Endothelial cell of umbilical vein (primary cell): ENCODE results near the gene PKD2. TPM values are rescaled to one million over a fixed set of nuclear protein-coding genes. Genes with fewer than 3 reads are reported as not detected.

Source experiments
- BruUV-seq: library from RNA; stranded (reverse); fragments of 400-500 nt; replicated peaks from 2 replicates; lab custom pipeline; 2021; lab: Mats Ljungman, UMichigan
- CTCF ChIA-PET: fragments of 300-600, 350-600 bp; sonication (Branson Sonifier 250); formaldehyde crosslinking; loops from one replicate; lab custom pipeline; 2021; ENCODE audit warnings: antibody characterized with exemption, inconsistent platforms; lab: Charles Lee
- POLR2A ChIA-PET: fragments of 300-600, 350-600 bp; sonication (Branson Sonifier 250); formaldehyde crosslinking; loops from one replicate; lab custom pipeline; 2021; ENCODE audit warnings: antibody characterized with exemption, inconsistent platforms; lab: Charles Lee
- DNase-seq: peaks from one replicate; pipeline ENCODE4 v3.0.0-alpha.2; 2011; ENCODE audit warnings: low read depth, low spot score
- FAIRE-seq: peaks from 2 replicates; lab custom pipeline; 2011; peaks lifted over from hg19 to GRCh38; lab: Jason Lieb, UNC
- H2AFZ ChIP-seq: 2 replicates; pipeline ENCODE4 v1.6.0; 2012; ENCODE audit warnings: low read depth, low read length, control low read depth, inconsistent platforms
- H3K27ac ChIP-seq: 2 replicates; pipeline ENCODE4 v1.5.1; 2011; ENCODE audit warnings: low read depth, mild to moderate bottlenecking, control low read depth, low read length, moderate library complexity; ENCODE audit not compliant: insufficient read depth
- H3K27me3 ChIP-seq, 2 experiments: 2 replicates each; pipeline versions ENCODE4 v1.6.0 to v1.6.1; 2011; ENCODE audit warnings: low read length in 2 of 2, mixed read lengths in 1 of 2; ENCODE audit not compliant: control insufficient read depth in 2 of 2, insufficient read depth in 2 of 2
- H3K36me3 ChIP-seq, 2 experiments: 2 replicates in 1 of 2; 3 replicates in 1 of 2; pipeline ENCODE4 v1.5.1; 2011; ENCODE audit warnings: low read length in 2 of 2, mild to moderate bottlenecking in 1 of 2, moderate library complexity in 1 of 2; ENCODE audit not compliant: control insufficient read depth in 2 of 2, insufficient read depth in 2 of 2; ENCODE audit errors: extremely low read depth in 1 of 2
- H3K4me1 ChIP-seq: 3 replicates; pipeline ENCODE4 v1.5.1; 2011; ENCODE audit warnings: mild to moderate bottlenecking, low read length; ENCODE audit not compliant: control insufficient read depth, insufficient read depth; ENCODE audit errors: extremely low read depth
- H3K4me2 ChIP-seq: 2 replicates; pipeline ENCODE4 v1.6.1; 2011; ENCODE audit warnings: low read length, control low read depth, mixed read lengths; ENCODE audit not compliant: insufficient read depth
- H3K4me3 ChIP-seq, 3 experiments: fragments of 200-600 bp in 1 of 3; sonication (generic), shearing (Covaris generic) in 1 of 3; replicated peaks in 1 of 3; 2 replicates each; pipeline ENCODE4 v1.5.1; 2011 to 2016; ENCODE audit warnings: control low read depth in 3 of 3, low read length in 3 of 3, mild to moderate bottlenecking in 2 of 3, inconsistent platforms in 1 of 3, low read depth in 1 of 3, moderate library complexity in 1 of 3; ENCODE audit not compliant: insufficient read depth in 1 of 3
- H3K79me2 ChIP-seq: 2 replicates; pipeline ENCODE4 v1.6.0; 2012; ENCODE audit warnings: low read length, inconsistent platforms; ENCODE audit not compliant: control insufficient read depth, insufficient read depth
- H3K9ac ChIP-seq: replicated peaks from 2 replicates; pipeline ENCODE3; 2011; ENCODE audit warnings: low read length, control low read depth; ENCODE audit not compliant: insufficient read depth; ENCODE audit errors: extremely low read depth
- H3K9me1 ChIP-seq: replicated peaks from 3 replicates; pipeline ENCODE4 v1.6.0; 2011; ENCODE audit warnings: mild to moderate bottlenecking, low read length; ENCODE audit not compliant: control insufficient read depth, insufficient read depth; ENCODE audit errors: extremely low read depth
- H3K9me3 ChIP-seq: replicated peaks from 2 replicates; pipeline ENCODE4 v1.5.1; 2012; ENCODE audit warnings: low read length, inconsistent platforms; ENCODE audit not compliant: control insufficient read depth, insufficient read depth
- H4K20me1 ChIP-seq: replicated peaks from 2 replicates; pipeline ENCODE3; 2011; ENCODE audit warnings: mild to moderate bottlenecking, low read length; ENCODE audit not compliant: control insufficient read depth, insufficient read depth; ENCODE audit errors: extremely low read depth
- EZH2 ChIP-seq: IDR thresholded peaks from 2 replicates; pipeline ENCODE4 v1.6.1; 2012; ENCODE audit warnings: borderline replicate concordance, low read depth, mild to moderate bottlenecking, moderate library complexity, low read length, inconsistent platforms; ENCODE audit not compliant: severe bottlenecking
- FOS ChIP-seq: IDR thresholded peaks from 2 replicates; pipeline ENCODE4 v1.6.1; 2011; ENCODE audit warnings: mild to moderate bottlenecking, low read length, moderate library complexity, borderline replicate concordance; ENCODE audit not compliant: insufficient read depth
- JUN ChIP-seq: IDR thresholded peaks from 2 replicates; pipeline ENCODE4 v1.6.1; 2011; ENCODE audit warnings: borderline replicate concordance, low read depth; ENCODE audit not compliant: insufficient read length, insufficient read depth
- MAX ChIP-seq: IDR thresholded peaks from 2 replicates; pipeline ENCODE4 v1.6.1; 2011; ENCODE audit not compliant: insufficient read depth, insufficient read length
- MYC ChIP-seq: IDR thresholded peaks from one replicate; pipeline ENCODE4 v1.6.1; 2011; ENCODE audit warnings: mild to moderate bottlenecking, low read depth, low read length
- POLR2A ChIP-seq: IDR thresholded peaks from 2 replicates; pipeline ENCODE4 v1.6.1; 2012; ENCODE audit warnings: low read depth, mild to moderate bottlenecking, control low read depth, low read length
- dilution Hi-C: fragments of 300-500 bp; cut with MboI; formaldehyde crosslinking; loops from one replicate; pipeline ENCODE4 v1.15.0; 2019; ENCODE audit warnings: low sequenced_read_pairs; ENCODE audit not compliant: extremely low pct_ligation_motif_present
- intact Hi-C: fragments of 100-400 bp; cut with micrococcal nuclease; formaldehyde crosslinking; loops from one replicate; pipeline ENCODE4 v1.10.0; 2022
- polyA plus RNA-seq, 4 experiments: library from polyadenylated mRNA; depleted of rRNA in 3 of 4; stranded (reverse) in 3 of 4; unstranded in 1 of 4; fragments of >200 nt; gene quantifications; 2 replicates each; pipeline versions ENCODE4 v1.2.1 to v1.2.3, GENCODE V29; 2011 to 2012; ENCODE audit warnings: missing spikeins in 1 of 4
- total RNA-seq: library from RNA; stranded (reverse); gene quantifications from 2 replicates; pipeline ENCODE4 v1.2.3, GENCODE V29; 2021

The PKD2 gene
- total and polyA plus RNA-seq, 2 donors (not counting 3 experiments of a cell fraction or from before 2014, with no cell fraction given), result 23.1 to 27.0 TPM

GRCh38 chr4:88015659-88016295 lies 8.3 kb downstream of the PKD2 start:
- peaks cover 73% of the 10 kb centered on the region for H3K79me2 ChIP-seq
- FAIRE-seq, result no peak
- no peak overlapping the region for H3K4me2 ChIP-seq
- POLR2A ChIA-PET, result no interaction called here
- peaks cover 29% of the 10 kb centered on the region for H3K4me1 ChIP-seq
- H3K27me3 ChIP-seq, result no peaks in the 10 kb centered on the region
- no peak overlapping the region for H3K4me3 ChIP-seq
- TF ChIP-seq MAX, result no peak
- TF ChIP-seq MYC, result no peak
- no peak for TF ChIP-seq JUN
- no peak for TF ChIP-seq FOS
- no peak for TF ChIP-seq EZH2
- TF ChIP-seq POLR2A, result no peak
- no peak overlapping the region for H2AFZ ChIP-seq
- no peaks in the 10 kb centered on the region for H4K20me1 ChIP-seq
- H3K27ac ChIP-seq, result no peak overlapping the region
- dilution Hi-C loops (no loop called here), intact Hi-C loops (no loop called here)
- no peak for DNase-seq
- H3K9me1 ChIP-seq, result no peaks in the 10 kb centered on the region
- no peaks in the 10 kb centered on the region for H3K9me3 ChIP-seq
- CTCF ChIA-PET, result interaction anchor here (1.1 to 1.8 kb wide), 3 partner anchors 17 to 204 kb away, joined by 3 to 6 read pairs (median 3); no protein-coding TSS in a partner anchor
- H3K9ac ChIP-seq, result no peak overlapping the region
- peaks cover 1 to 2% of the 10 kb centered on the region in 2 experiments for H3K36me3 ChIP-seq
- BruUV-seq, result no TSS peak

- Histone ChIP-seq H3K9me3 (no peaks in the 10 kb centered on the region), H4K20me1 (no peaks in the 10 kb centered on the region), H3K4me1 (peaks cover 21% of the 10 kb centered on the region), H3K9ac (peak overlapping the region; percentile 72), H3K27ac (peak overlapping the region; percentile 88), H3K4me2 (peak overlapping the region; percentile 60), H3K79me2 (peaks cover 57% of the 10 kb centered on the region), H3K9me1 (no peaks in the 10 kb centered on the region), H3K36me3 (peaks cover 2% of the 10 kb centered on the region in 2 experiments), H2AFZ (no peak overlapping the region), H3K4me3 (no peak overlapping the region), H3K27me3 (no peaks in the 10 kb centered on the region)
- TF ChIP-seq JUN (peak; percentile 78), FOS (peak; percentile 68), EZH2 (no peak)
- intact Hi-C loops (loop anchor here (1.0 kb wide), 1 partner anchor 9 kb away; no protein-coding TSS in a partner anchor), dilution Hi-C loops (no loop called here)
- ChIA-PET POLR2A (no interaction called here), CTCF (interaction anchor here (1.8 kb wide), 1 partner anchor 15 kb away, joined by 6 read pairs; no protein-coding TSS in a partner anchor)
- DNase-seq (peak; percentile 94), FAIRE-seq (peak; percentile 93)
- no TSS peak for BruUV-seq
These were observed 10.3 kb downstream of the PKD2 start for GRCh38 chr4:88017516-88018297.
